Hindlimb muscle (tissue), 1 donor: ENCODE results near the gene GJD2. TPM values are rescaled to one million over a fixed set of nuclear protein-coding genes. Genes with fewer than 3 reads are reported as not detected.

Experiments used
- DNase-seq: peaks from one replicate; pipeline ENCODE4 v3.0.0-alpha.2; 2013
- polyA plus RNA-seq: library from polyadenylated mRNA; unstranded; fragments of 120-200 nt; gene quantifications from one replicate; pipeline ENCODE4 v1.2.1, GENCODE V29; 2013; ENCODE audit not compliant: insufficient read length

GJD2 gene
- 3.6 TPM for polyA plus RNA-seq

- DNase-seq, result no peak
These were observed at the start of gene GJD2 for GRCh38 chr15:34754674-34755418. Gene GJD2, minus strand, starts transcription at chr15:34754998. Its CDS starts 510 bp downstream, at chr15:34754488.

DNA sequence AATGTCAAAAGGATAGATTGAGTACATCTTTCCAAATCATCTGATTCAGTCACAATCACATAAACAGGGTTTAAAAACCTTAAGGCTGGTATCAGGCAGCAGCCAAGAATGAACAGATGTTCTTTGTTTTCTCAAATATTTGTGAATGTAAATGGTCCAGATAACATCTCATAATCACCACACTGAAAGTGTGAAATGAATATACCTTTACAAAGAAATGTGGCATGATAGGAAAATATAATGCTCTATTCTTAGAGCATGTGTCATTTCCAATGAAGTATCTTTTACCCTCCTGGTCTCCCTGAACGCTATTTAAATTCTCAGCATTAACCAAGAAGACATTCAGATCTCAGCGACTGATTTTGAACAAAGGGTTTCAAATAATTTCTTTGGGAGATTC is 49.3 kb upstream of the GJD2 start:
- no peak for DNase-seq

GRCh38 chr15:34802803-34803750 is 48.3 kb upstream of the GJD2 start:
- DNase-seq, result no peak

GRCh38 chr15:34802371-34802770 is 47.6 kb upstream of the GJD2 start:
- DNase-seq, result no peak

DNA sequence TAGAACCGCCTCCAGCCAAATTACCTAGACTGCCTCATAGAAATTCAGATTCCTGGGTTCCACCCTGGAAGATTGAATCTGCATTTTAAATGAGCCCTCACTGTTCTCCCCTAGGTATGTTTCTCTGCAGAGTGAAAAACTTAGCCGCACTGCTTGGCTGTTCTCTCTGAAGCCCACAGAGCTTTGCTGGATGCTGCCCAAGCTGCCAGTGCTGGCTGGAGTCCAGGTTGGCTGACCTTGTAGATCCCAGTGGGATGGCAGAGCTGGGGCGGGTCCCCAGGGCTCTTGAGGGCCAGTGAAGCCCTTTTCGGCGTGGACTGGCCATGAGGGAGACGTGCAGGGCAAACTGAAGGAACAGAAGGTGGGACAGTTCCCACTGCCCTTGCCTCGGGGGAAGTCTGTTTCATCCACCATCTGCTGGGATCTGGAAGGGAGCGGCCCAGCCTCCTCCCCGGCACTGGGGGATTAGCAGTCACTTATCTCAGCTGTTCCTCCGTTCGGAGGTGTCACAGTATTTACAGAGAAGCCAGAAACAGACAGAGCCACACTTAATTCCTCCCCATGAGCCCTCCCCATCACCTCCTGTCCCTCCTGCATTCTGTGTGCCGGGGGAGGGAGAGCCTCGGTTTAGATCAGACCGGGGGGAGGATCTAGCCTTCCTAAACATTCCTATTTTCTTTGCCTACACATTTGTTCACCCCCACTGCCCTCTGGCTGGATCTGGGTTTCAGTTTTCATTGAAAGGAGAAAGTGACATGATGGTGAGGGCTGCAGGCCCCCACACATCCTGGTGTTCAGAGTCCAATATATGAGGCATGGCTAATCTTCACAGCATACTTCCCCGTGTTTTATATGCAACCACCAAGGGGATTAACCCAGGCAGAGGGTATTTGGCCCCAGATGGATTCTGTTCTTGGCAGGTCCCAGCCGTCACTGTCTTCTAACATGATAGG is 44.6 kb upstream of the GJD2 start:
- DNase-seq, result peak; percentile 21

GRCh38 chr15:34796847-34797435 is 42.1 kb upstream of the GJD2 start:
- no peak for DNase-seq

DNA sequence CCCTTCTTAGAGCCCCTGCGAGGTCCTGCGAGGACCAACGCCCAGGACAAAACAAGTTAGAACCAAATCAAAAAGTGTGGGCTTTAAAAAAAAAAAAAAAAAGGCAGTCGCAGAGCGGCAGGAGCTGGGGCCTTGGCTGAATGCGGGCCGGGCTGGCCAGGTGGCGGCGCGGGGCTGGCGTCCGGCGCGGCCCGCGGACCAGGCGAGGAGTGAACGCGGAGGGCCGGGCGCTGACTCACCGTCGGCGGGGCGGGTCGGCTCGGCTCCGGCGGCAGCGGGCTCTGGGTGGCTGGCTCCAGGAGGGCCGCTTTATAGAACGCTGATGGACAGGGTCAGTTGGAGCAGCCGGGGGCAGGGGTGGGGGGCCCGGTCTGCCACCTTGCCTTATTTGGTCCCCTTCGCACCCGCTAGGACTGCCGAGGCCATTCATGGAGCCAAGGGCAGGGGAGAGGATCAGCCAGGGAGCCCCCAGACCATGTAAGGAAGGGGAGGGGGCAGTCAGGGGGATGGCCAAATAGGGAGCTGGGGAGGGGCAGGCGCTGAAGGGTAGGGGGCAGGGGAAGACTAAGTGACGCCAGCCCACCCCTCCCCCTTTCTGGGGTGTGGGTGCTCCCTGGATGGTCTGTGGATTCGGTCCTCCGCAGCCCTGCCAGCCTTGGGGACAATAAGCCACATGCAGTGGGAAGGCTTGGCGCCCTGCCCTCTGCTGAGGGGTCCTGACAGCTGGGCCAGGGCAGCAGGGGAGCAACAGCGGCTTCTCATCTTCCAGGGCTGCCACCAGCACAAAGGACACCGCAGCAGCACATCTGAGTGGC is 40.7 kb upstream of the GJD2 start, which contains the start of gene ACTC1:
Gene ACTC1 (minus strand): TSS at position 283 of the 815 bp plus-strand sequence. CDS start 741 bp downstream, outside the sequence.
- peak; percentile 53 for DNase-seq

DNA sequence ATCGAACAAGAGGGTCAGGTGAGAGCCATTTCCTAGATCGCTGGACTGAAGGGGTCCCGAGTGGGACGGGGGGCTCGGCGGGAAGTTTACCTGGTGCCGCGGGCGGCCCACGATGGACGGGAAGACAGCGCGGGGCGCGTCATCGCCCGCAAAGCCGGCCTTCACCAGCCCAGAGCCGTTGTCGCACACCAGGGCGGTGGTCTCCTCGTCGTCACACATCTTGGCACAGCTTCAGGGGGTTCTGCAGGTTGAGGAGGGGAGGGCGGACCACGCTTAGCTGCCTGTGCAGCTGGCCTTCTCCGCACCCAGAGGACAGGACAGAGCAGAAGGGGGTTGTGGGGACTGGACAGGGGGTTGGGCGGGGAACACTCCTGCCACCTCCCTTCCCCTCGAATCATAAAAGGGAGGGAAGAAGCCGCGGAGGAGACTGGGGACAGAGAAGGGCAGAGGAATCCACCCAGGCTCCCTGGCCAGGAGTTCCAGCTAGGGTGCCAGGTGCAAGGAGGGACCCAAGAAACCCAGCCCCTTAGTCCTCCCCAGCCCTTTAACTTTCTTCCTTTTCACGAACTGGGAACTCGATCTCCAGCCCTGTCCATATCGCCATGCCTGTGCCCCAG is 39.9 kb upstream of the GJD2 start:
- DNase-seq, result no peak

- DNase-seq, result no peak
These were observed 39.1 kb upstream of the GJD2 start for GRCh38 chr15:34793901-34794300.

DNA sequence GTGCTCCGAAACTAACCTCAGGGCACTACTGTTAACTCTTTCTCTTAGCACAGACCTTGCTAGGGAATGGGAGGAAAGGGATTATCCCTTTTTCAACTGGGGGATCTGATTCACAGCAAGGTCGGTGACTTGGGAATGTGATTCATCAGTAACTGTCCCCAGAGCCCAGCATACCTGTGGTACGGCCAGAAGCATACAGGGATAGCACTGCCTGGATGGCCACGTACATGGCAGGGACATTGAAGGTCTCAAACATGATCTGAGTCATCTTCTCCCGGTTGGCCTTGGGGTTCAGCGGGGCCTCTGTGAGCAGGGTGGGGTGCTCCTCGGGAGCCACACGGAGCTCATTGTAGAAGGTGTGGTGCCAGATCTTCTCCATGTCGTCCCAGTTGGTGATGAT is 38.3 kb upstream of the GJD2 start:
- no peak for DNase-seq

GRCh38 chr15:34791701-34792100 is 36.9 kb upstream of the GJD2 start:
- DNase-seq, result no peak

DNA sequence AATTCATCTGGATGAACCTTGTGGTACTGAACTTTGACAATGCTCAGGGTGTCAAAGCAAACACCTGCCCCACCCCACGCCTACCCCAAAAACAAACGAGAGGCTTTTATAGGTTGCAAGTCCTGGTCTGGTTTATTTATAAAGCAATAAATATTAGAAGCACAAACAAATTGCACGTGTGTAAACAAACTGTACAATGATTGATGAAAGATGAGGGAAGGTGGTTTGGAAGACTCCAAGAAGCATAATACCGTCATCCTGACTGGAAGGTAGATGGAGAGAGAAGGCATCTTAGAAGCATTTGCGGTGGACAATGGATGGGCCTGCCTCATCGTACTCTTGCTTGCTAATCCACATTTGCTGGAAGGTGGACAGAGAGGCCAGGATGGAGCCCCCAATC is 35.3 kb upstream of the GJD2 start:
- DNase-seq, result no peak

DNA sequence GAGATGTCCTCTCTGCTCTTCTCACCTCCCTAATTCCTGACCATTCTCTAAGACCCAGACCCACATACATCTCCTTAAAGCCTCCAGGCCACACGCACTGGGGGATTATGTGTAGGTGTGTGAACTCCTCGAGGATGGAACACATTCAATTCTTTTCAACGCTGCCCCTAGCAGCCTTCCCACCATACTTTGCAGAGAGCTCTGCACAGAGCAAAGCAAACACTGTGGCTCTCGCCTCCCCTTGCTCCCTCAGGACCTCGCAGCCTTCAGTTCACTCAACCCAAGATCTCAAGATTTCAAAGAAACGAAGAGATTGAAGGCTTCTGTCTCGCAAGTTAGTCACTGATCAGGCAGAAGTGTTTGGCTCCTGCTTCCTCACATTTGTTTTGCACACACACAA is 34.5 kb upstream of the GJD2 start:
- DNase-seq, result no peak

DNA sequence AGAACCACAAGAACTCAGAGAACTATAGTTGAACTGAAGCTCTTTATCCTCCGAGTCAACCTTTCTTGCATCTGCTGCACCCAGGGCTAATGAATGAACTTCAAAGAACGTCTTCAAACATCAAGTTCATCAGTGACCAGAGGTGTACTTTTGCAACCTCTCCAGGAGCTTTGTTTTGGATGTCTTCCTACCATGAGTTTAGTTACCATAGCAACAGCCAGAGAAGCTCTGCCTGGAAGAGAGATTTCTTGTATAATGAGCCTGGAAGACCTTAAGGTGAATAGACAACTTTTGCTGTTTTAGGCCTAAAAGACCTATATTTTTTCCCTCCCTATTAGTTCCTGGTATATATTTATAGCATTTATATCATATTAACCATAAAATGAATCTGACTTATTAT is 31.4 kb upstream of the GJD2 start:
- no peak for DNase-seq

GRCh38 chr15:34783991-34784390 is 29.2 kb upstream of the GJD2 start:
- no peak for DNase-seq

- DNase-seq, result no peak
These were observed 28.6 kb upstream of the GJD2 start for GRCh38 chr15:34783431-34783830.

DNA sequence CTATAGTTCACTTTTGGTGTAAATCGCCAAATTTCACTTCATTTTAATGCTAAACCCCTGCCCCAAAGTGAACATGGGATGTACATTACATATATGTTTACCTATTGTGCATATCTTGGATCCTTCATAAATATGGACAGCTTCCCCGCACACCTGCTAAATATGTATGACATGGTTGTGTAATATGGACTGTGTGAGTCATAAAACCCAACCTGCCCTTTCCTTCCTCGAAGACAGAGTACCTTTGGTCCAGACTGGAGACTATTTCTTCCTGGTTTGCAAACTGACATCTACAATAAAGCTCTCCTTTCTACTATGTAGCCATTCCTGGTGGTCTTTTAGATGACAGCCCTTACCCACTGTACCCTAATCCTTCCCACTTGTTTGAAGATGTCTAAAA is 28.1 kb upstream of the GJD2 start:
- no peak for DNase-seq

- DNase-seq, result no peak
These were observed 25.9 kb upstream of the GJD2 start for GRCh38 chr15:34780725-34781124.

GRCh38 chr15:34776606-34777105 is 21.9 kb upstream of the GJD2 start:
- DNase-seq, result no peak

DNA sequence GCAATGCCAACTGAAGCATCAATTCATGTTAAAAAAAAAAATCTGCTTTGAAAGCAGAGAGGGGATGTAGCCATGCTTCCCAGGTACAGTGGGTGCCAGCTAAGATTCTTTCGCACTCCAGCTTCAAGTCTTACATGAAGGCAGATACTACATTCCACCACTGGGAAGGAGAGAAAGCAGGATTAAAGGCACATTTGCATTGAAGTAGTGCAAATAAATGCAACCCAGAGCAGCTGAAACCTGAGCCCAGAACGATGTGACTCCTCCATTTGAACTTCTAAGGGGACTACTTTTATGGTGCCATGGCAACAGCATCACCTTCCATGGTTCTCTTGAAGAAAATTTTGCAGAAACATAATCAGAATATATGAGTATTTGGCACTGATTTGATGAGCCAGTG is 19.1 kb upstream of the GJD2 start:
- no peak for DNase-seq
